ENCODE data around the gene VPS37B.

DNA sequence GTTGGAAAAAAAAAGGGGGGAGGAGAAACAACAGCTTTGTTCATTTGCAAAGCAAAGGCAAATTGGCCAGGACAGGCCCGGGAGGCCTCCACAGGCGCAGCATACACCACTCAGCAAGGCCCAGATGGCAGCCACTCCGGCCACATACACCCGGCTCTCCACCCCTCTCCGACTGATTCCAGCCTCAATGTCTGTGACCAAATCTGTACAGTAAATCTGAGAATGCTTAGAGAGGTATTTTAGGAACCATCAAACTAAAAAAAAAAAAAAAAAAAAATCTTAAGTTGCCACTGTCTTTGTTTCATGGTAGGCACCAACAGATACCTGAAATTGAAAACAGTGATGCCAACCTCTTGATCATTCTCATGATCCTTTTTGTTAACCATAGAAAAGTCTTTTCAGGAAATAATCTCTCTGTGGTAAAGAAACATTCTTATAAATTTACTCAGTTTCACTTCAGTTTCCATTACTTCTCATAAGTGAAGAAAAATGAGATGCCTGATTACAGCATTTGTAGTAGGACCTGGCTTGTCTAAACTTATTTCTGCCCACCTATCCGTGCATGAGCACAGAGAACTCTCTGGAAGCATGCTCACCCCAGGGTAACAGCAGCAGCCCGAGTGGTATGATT is 20.2 kb downstream of the VPS37B start:
- TF ChIP-seq, protein P1, sequence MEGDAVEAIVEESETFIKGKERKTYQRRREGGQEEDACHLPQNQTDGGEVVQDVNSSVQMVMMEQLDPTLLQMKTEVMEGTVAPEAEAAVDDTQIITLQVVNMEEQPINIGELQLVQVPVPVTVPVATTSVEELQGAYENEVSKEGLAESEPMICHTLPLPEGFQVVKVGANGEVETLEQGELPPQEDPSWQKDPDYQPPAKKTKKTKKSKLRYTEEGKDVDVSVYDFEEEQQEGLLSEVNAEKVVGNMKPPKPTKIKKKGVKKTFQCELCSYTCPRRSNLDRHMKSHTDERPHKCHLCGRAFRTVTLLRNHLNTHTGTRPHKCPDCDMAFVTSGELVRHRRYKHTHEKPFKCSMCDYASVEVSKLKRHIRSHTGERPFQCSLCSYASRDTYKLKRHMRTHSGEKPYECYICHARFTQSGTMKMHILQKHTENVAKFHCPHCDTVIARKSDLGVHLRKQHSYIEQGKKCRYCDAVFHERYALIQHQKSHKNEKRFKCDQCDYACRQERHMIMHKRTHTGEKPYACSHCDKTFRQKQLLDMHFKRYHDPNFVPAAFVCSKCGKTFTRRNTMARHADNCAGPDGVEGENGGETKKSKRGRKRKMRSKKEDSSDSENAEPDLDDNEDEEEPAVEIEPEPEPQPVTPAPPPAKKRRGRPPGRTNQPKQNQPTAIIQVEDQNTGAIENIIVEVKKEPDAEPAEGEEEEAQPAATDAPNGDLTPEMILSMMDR (IDR thresholded peaks at IDR 0.05) = no peak
- TF ChIP-seq POLR2A (IDR thresholded peaks at IDR 0.05) = no peak
